SK-N-MC (cell line): ENCODE results near the gene AP3B1.

ENCODE experiments used
- EZH2 ChIP-seq: fragments of 200-600 bp; sonication (generic); IDR thresholded peaks from one replicate; pipeline ENCODE4 v1.6.1; 2017; ENCODE audit warnings: antibody characterized with exemption
- POLR2AphosphoS5 ChIP-seq: IDR thresholded peaks from 2 replicates; pipeline ENCODE4 v1.6.1; 2012; ENCODE audit warnings: mild to moderate bottlenecking, low read depth, low read length, borderline replicate concordance

GRCh38 chr5:78253201-78253600 lies 41.3 kb downstream of the AP3B1 start:
- TF ChIP-seq POLR2AphosphoS5 (no peak), EZH2 (no peak)
